ENCODE data around the gene NARS2. TPM values are rescaled to one million over a fixed set of nuclear protein-coding genes. Genes with fewer than 3 reads are reported as not detected.

Gene NARS2
- total and polyA plus RNA-seq, 10 of the 15 experiments (the other 5 are each of a cell fraction or from before 2014, with no cell fraction given) = 22.2 to 45.3 (median 36.3) TPM

- POLR2A ChIA-PET = interaction anchor here (0.6 kb wide), 1 partner anchor 43 kb away, joined by 3 read pairs; no protein-coding TSS in a partner anchor
- in situ Hi-C loops (cut with MboI) = no loop called here
- SMC1A ChIA-PET (ENCODE audit: uncharacterized antibody, unreplicated experiment) = interaction anchor here (1.4 kb wide), 2 partner anchors 89 to 171 kb away, joined by 3 read pairs; no protein-coding TSS in a partner anchor
Measured at GRCh38 chr11:78399136-78399535, 175.5 kb downstream of the NARS2 start.

More at GRCh38 chr11:78399136-78399535, 175.5 kb downstream of the NARS2 start:
- no peak overlapping the region for H3K9ac ChIP-seq (ENCODE audit: control insufficient read depth, insufficient read depth, low read length)
- H3K36me3 ChIP-seq (ENCODE audit: control insufficient read depth in 2 of 2, insufficient read depth in 2 of 2, low read length in 1 of 2) = no peaks in the 10 kb centered on the region
- no peaks in the 10 kb centered on the region for H3K9me3 ChIP-seq (replicated peaks; ENCODE audit: control insufficient read depth, insufficient read depth, low read length)
- H3K4me2 ChIP-seq (ENCODE audit: control insufficient read depth, insufficient read depth) = no peak overlapping the region
- no peak overlapping the region for H3K4me3 ChIP-seq
- ChIA-PET RAD21 (ENCODE audit: unreplicated experiment) (interaction anchor here (0.6 to 2.7 kb wide), 2 partner anchors 43 to 171 kb away, joined by 3 to 7 read pairs; no protein-coding TSS in a partner anchor), CTCF (interaction anchor here (0.8 to 1.3 kb wide), 3 partner anchors 20 to 166 kb away, joined by 3 read pairs; no protein-coding TSS in a partner anchor)
- intact Hi-C loops (cut with micrococcal nuclease; ENCODE audit: unreplicated experiment) = no loop called here
- H3K4me1 ChIP-seq (ENCODE audit: control insufficient read depth, insufficient read depth, low read length) = peaks cover 4% of the 10 kb centered on the region; the same call in 1 of the 2 replicates
- H3K27ac ChIP-seq (ENCODE audit: control insufficient read depth, insufficient read depth) = no peak overlapping the region
- no peaks in the 10 kb centered on the region for H3K79me2 ChIP-seq (ENCODE audit: control insufficient read depth, insufficient read depth, low read length)
- no TSS peak for BruUV-seq (replicated peaks)
- DNase-seq (ENCODE audit: low read depth, low spot score) (no peak), FAIRE-seq (no peak), ATAC-seq (no peak)
- no peaks in the 10 kb centered on the region for H3K27me3 ChIP-seq (replicated peaks in 1 of 2; ENCODE audit: control insufficient read depth in 2 of 2, insufficient read depth in 2 of 2, low read length in 1 of 2)
- no peak for TF ChIP-seq SMC3 (IDR thresholded peaks at IDR 0.05; ENCODE audit: borderline replicate concordance, low read length)
- no peak for TF ChIP-seq IKZF2 (IDR thresholded peaks at IDR 0.05)
- TF ChIP-seq RAD51 (IDR thresholded peaks at IDR 0.05) = no peak
- TF ChIP-seq BCL11A (IDR thresholded peaks at IDR 0.05; ENCODE audit: low read depth, low read length) = no peak
- no peak for TF ChIP-seq NFYA (IDR thresholded peaks at IDR 0.05; ENCODE audit: borderline replicate concordance, low read depth, low read length)
- TF ChIP-seq TARDBP (IDR thresholded peaks at IDR 0.05; ENCODE audit: borderline replicate concordance) = no peak
- no peak for TF ChIP-seq IRF3 (IDR thresholded peaks at IDR 0.05)
- TF ChIP-seq EED (IDR thresholded peaks at IDR 0.05; ENCODE audit: low read depth) = no peak
- TF ChIP-seq WRNIP1 (IDR thresholded peaks at IDR 0.05; ENCODE audit: borderline replicate concordance, low read depth, low read length) = no peak
- no peak for TF ChIP-seq HDAC2 (IDR thresholded peaks at IDR 0.05)
- no peak for TF ChIP-seq CTCF (IDR thresholded peaks at IDR 0.05 in 2 of 3, conservative IDR thresholded peaks at IDR 0.05 in 1 of 3; ENCODE audit: control insufficient read depth in 2 of 3, extremely low read depth in 1 of 3, insufficient read depth in 1 of 3, low read depth in 3 of 3, low read length in 3 of 3)
- no peak for TF ChIP-seq MTA2 (IDR thresholded peaks at IDR 0.05; ENCODE audit: low read depth)
- no peak for TF ChIP-seq CHD2 (IDR thresholded peaks at IDR 0.05; ENCODE audit: borderline replicate concordance, low read depth, low read length)
- no peak for TF ChIP-seq BACH1 (IDR thresholded peaks at IDR 0.05; ENCODE audit: borderline replicate concordance)
- no peaks in the 10 kb centered on the region for H4K20me1 ChIP-seq (ENCODE audit: control insufficient read depth, insufficient read depth)
- over 99% methylated on average over 4 of the region's 4 CpGs for WGBS (ENCODE audit: insufficient coverage, insufficient replicate concordance, low lambda C conversion rate, missing lambda C conversion rate)
- H2AFZ ChIP-seq (ENCODE audit: control insufficient read depth, low read depth, low read length) = no peak overlapping the region
